Panc1 (cell line): ENCODE results near the gene ZNF830. TPM values are rescaled to one million over a fixed set of nuclear protein-coding genes. Genes with fewer than 3 reads are reported as not detected.

ENCODE experiments used
- ATAC-seq: fragments of 200-7000 bp; cut with Tn5 transposase; 2 replicates; pipeline ENCODE4 v1.9.1; 2020; ENCODE audit warnings: mild to moderate bottlenecking, moderate library complexity
- BruUV-seq: library from RNA; stranded (reverse); fragments of 400-500 nt; replicated peaks from 2 replicates; lab custom pipeline; 2021; lab: Mats Ljungman, UMichigan
- CTCF ChIA-PET: fragments of 300-600 bp; sonication (Branson Sonifier 250); formaldehyde crosslinking; loops from one replicate; lab custom pipeline; 2022; ENCODE audit warnings: antibody characterized with exemption; lab: Charles Lee
- POLR2A ChIA-PET: fragments of 300-600 bp; sonication (Branson Sonifier 250); formaldehyde crosslinking; loops from one replicate; lab custom pipeline; 2022; ENCODE audit warnings: antibody characterized with exemption; lab: Charles Lee
- DNase-seq: peaks from one replicate; pipeline ENCODE4 v3.0.0-alpha.2; 2010; ENCODE audit warnings: low read depth, low spot score
- H3K27ac ChIP-seq: 2 replicates; pipeline ENCODE4 v1.5.1; 2011; ENCODE audit warnings: mild to moderate bottlenecking, low read length, inconsistent platforms
- H3K27me3 ChIP-seq: fragments of 200-500 bp; sonication (Bioruptor generic); 2 replicates; pipeline ENCODE4 v1.6.0; 2014; ENCODE audit warnings: low read length, inconsistent platforms; ENCODE audit not compliant: control insufficient read depth, insufficient read depth
- H3K36me3 ChIP-seq: fragments of 200-500 bp; sonication (Bioruptor generic); 2 replicates; pipeline ENCODE4 v1.5.1; 2014; ENCODE audit warnings: inconsistent platforms, mild to moderate bottlenecking, low read length, moderate library complexity; ENCODE audit not compliant: control insufficient read depth, insufficient read depth
- H3K4me1 ChIP-seq: 2 replicates; pipeline ENCODE4 v1.5.1; 2011; ENCODE audit warnings: inconsistent platforms, mild to moderate bottlenecking, low read length, moderate library complexity; ENCODE audit not compliant: control insufficient read depth, insufficient read depth
- H3K4me3 ChIP-seq, 2 experiments: 2 replicates each; pipeline ENCODE4 v1.5.1; 2011 to 2012; ENCODE audit warnings: low read depth in 2 of 2, low read length in 2 of 2, mild to moderate bottlenecking in 2 of 2, inconsistent platforms in 1 of 2, moderate library complexity in 1 of 2
- H3K9me3 ChIP-seq: fragments of 200-500 bp; sonication (Bioruptor generic); 2 replicates; pipeline ENCODE4 v1.5.1; 2014; ENCODE audit warnings: low read depth, mild to moderate bottlenecking, inconsistent platforms, low read length, moderate library complexity; ENCODE audit not compliant: control insufficient read depth, insufficient read depth
- POLR2AphosphoS5 ChIP-seq: IDR thresholded peaks from 2 replicates; pipeline ENCODE4 v1.6.1; 2012; ENCODE audit warnings: mild to moderate bottlenecking, low read depth, low read length, moderate library complexity
- REST ChIP-seq, 2 experiments: IDR thresholded peaks; 2 replicates each; pipeline ENCODE4 v1.6.1; 2011 to 2012; ENCODE audit warnings: low read depth in 2 of 2, control low read depth in 1 of 2, low read length in 1 of 2, mild to moderate bottlenecking in 1 of 2, moderate library complexity in 1 of 2; ENCODE audit not compliant: insufficient read depth in 1 of 2
- SIN3A ChIP-seq: IDR thresholded peaks from 2 replicates; pipeline ENCODE4 v1.6.1; 2012; ENCODE audit warnings: low read depth, mild to moderate bottlenecking, low read length, moderate library complexity, borderline replicate concordance; ENCODE audit not compliant: insufficient read depth
- TCF7L2 ChIP-seq: IDR thresholded peaks from 2 replicates; pipeline ENCODE4 v1.6.1; 2011; ENCODE audit warnings: mild to moderate bottlenecking, low read depth, low read length, inconsistent platforms
- in situ Hi-C: cut with HindIII; loops from 2 replicates; pipeline ENCODE4 v1.10.0; 2016; ENCODE audit warnings: low sequenced_read_pairs, low pct_unique_long_range_greater_than_20kb
- intact Hi-C: fragments of 100-400 bp; cut with micrococcal nuclease; formaldehyde crosslinking; loops from one replicate; pipeline ENCODE4 v1.10.0; 2022; ENCODE audit not compliant: unreplicated experiment
- total RNA-seq: library from RNA; stranded (reverse); gene quantifications from one replicate; pipeline ENCODE4 v1.2.1, GENCODE V29; 2021; ENCODE audit not compliant: unreplicated experiment
- TF ChIP-seq, protein P1 (sequence below): fragments of 450-650 bp; IDR thresholded peaks from 2 replicates; pipeline ENCODE4 v1.5.1; 2017; ENCODE audit warnings: mild to moderate bottlenecking

The ZNF830 gene
- total RNA-seq, 1 experiment from 2014 or later, result 17.5 TPM

DNA sequence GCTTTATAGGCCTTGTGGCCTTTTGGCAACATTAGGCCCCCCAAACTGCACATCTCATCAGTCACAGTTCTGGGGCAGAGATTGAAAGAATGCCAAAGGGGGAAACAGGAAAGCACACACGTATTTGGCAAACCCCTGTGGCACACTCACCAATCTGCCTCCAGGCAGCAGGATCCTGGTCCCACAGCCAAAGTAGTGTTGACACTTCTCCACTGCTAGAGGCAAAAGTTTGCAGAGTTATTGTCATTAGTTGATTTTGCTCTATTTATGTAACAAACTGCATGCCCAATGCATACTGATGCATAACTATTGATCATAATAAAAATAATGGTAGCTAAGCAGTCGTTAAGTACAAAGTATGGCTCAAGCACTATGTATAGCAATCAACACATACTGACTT, 45.2 kb upstream of the ZNF830 start:
- Histone ChIP-seq H3K27ac (no peak overlapping the region), H3K9me3 (no peaks in the 10 kb centered on the region), H3K36me3 (no peaks in the 10 kb centered on the region), H3K4me3 (no peak overlapping the region), H3K4me1 (no peaks in the 10 kb centered on the region), H3K27me3 (no peaks in the 10 kb centered on the region; the same call in 1 of the 2 replicates)
- CTCF ChIA-PET, result no interaction called here
- DNase-seq, result no peak
- in situ Hi-C loops, result no loop called here
- TF ChIP-seq, protein P1, sequence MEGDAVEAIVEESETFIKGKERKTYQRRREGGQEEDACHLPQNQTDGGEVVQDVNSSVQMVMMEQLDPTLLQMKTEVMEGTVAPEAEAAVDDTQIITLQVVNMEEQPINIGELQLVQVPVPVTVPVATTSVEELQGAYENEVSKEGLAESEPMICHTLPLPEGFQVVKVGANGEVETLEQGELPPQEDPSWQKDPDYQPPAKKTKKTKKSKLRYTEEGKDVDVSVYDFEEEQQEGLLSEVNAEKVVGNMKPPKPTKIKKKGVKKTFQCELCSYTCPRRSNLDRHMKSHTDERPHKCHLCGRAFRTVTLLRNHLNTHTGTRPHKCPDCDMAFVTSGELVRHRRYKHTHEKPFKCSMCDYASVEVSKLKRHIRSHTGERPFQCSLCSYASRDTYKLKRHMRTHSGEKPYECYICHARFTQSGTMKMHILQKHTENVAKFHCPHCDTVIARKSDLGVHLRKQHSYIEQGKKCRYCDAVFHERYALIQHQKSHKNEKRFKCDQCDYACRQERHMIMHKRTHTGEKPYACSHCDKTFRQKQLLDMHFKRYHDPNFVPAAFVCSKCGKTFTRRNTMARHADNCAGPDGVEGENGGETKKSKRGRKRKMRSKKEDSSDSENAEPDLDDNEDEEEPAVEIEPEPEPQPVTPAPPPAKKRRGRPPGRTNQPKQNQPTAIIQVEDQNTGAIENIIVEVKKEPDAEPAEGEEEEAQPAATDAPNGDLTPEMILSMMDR, result no peak
- no peak for TF ChIP-seq REST (IDR thresholded peaks at IDR 0.05; ENCODE audit: insufficient read depth in 1 of 2, low read depth in 2 of 2, low read length in 1 of 2)
- TF ChIP-seq TCF7L2, result no peak
- TF ChIP-seq SIN3A, result no peak
- no peak for TF ChIP-seq POLR2AphosphoS5
- BruUV-seq, result no TSS peak
- ATAC-seq, result no peak
- intact Hi-C loops, result loop anchor here (10.0 kb wide), 1 partner anchor 59 kb away; no protein-coding TSS in a partner anchor
- POLR2A ChIA-PET, result no interaction called here

DNA sequence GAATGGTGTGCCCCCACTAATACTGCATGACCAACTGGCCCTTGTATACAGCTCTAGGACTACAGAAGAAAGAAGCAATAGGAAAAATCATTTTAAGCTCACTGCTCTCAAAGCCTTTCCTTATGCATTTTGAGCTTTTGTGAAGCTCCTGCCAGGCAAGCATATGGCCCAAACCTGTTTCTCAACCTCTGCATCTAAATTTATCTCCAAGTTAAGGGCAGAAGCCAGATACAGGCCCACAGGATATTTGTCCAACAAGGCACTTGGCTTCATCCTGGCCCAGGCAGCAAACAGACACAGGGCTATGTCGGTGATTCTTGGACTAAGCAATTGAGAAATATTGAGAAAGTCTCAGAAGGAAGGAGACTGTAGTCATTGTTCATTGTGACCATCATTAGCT, 44.0 kb upstream of the ZNF830 start:
- POLR2A ChIA-PET, result no interaction called here
- H3K4me1 ChIP-seq, result no peaks in the 10 kb centered on the region
- intact Hi-C loops, result loop anchor here (10.0 kb wide), 1 partner anchor 57 kb away; no protein-coding TSS in a partner anchor
- no peak overlapping the region for H3K27ac ChIP-seq
- CTCF ChIA-PET, result no interaction called here
- H3K9me3 ChIP-seq, result no peaks in the 10 kb centered on the region
- ATAC-seq (no peak), DNase-seq (no peak)
- in situ Hi-C loops, result no loop called here
- H3K4me3 ChIP-seq, result no peak overlapping the region
- no TSS peak for BruUV-seq
- no peaks in the 10 kb centered on the region; the same call in 1 of the 2 replicates for H3K27me3 ChIP-seq
- H3K36me3 ChIP-seq, result no peaks in the 10 kb centered on the region
- TF ChIP-seq TCF7L2 (no peak), REST (IDR thresholded peaks at IDR 0.05; ENCODE audit: insufficient read depth in 1 of 2, low read depth in 2 of 2, low read length in 1 of 2) (no peak), POLR2AphosphoS5 (no peak), SIN3A (no peak)
- TF ChIP-seq, protein P1, result no peak
